ENCODE data around the gene NEUROG2. TPM values are rescaled to one million over a fixed set of nuclear protein-coding genes. Genes with fewer than 3 reads are reported as not detected.
"Not testable (repeated sequence)": the region's sequence is repeated elsewhere in the genome, so short reads cannot be mapped to it uniquely, and the experiment has no call there.

Gene NEUROG2
- total RNA-seq, 2 experiments from 2014 or later = not detected

DNA sequence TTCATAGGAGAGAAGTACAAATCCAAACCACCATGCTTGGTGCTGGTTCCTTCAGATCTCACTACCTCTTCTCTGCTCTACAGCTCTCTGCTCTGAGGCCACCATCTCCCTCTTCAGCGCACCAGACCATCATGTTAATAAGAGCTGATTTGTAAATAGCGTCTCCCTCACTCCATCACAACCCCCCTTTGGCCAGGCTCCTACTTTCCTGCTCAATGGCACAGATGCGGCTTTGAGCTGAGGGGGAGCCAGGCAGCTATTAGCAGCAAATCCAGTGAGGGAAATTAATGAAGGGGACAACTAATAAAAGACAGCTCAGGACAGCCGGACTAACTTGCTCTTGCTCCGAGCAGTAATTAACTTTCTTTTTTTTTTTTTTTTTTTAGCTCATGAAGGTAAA, 13.1 kb downstream of the NEUROG2 start:
- no peaks in the 10 kb centered on the region for H3K36me3 Mint-ChIP-seq
- H3K27ac Mint-ChIP-seq = no peak overlapping the region
- DNase-seq (no peak), ATAC-seq (ENCODE audit: low read depth) (no peak)
- H3K4me3 Mint-ChIP-seq = no peak overlapping the region
- POLR2A ChIA-PET = no interaction called here
- peaks cover 56% of the 10 kb centered on the region for H3K27me3 Mint-ChIP-seq
- H3K9me3 Mint-ChIP-seq = no peaks in the 10 kb centered on the region
- H3K4me1 Mint-ChIP-seq = no peaks in the 10 kb centered on the region

DNA sequence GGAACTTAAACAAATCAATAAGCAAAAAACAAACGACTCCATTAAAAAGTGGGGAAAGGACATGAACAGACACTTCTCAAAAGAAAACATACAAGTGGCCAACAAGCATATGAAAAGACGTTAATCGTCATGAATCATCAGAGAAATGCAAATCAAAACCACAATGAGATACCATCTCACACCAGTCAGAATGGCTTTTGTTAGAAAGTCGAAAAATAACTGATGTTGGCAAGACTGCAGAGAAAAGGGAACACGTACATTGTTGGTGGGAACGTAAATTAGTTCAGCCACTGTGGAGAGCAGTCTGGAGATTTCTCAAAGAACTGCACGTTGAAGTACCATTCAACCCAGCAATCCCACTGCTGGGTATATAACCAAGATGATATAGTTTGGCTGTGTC, 23.7 kb downstream of the NEUROG2 start:
- H3K36me3 Mint-ChIP-seq = no peaks in the 10 kb centered on the region
- no peak overlapping the region for H3K27ac Mint-ChIP-seq
- ATAC-seq (ENCODE audit: low read depth) (no peak), DNase-seq (no peak)
- H3K4me1 Mint-ChIP-seq = no peaks in the 10 kb centered on the region
- peaks cover 11% of the 10 kb centered on the region for H3K27me3 Mint-ChIP-seq
- POLR2A ChIA-PET = no interaction called here
- peaks cover 10% of the 10 kb centered on the region for H3K9me3 Mint-ChIP-seq
- no peak overlapping the region for H3K4me3 Mint-ChIP-seq

DNA sequence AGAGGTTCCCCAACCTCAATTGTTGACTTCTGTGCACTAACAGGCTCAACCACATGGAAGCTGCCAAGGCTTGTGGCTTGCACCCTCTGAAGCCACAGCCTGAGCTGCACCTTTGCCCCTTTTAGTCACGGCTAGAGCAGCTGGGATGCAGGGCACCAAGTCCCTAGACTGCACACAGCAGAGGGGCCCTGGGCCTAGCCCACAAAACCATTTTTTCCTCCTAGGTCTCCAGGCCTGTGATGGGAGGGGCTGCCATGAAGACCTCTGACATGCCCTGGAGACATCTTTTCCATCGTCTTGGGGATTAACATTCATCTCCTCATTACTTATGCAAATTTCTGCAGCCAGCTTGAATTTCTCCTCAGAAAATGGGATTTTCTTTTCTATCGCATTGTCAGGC, 25.2 kb downstream of the NEUROG2 start:
- POLR2A ChIA-PET; DNase-seq; H3K4me1 Mint-ChIP-seq; H3K27ac Mint-ChIP-seq; H3K36me3 Mint-ChIP-seq; H3K9me3 Mint-ChIP-seq; ATAC-seq (ENCODE audit: low read depth); H3K4me3 Mint-ChIP-seq: not testable (repeated sequence)
- peaks cover 11% of the 10 kb centered on the region for H3K27me3 Mint-ChIP-seq

DNA sequence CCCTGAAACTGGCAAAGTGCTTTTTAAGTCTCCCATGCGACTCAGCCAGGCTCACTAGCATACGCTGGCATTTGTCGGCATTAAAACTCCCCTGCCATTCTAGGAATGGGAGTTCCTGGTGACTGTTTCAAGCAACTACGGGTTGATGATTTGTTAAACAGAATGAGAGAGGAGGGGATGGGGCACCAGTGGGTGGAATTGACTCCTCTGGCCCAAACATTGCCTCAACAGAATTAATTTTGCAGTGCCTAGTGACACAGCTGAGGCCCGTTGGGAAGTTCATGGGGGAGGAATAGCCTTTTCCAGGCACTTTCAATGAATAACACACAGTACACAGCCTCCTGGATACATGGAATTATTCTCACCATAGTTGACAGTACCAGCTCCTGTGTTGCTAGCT, 30.1 kb downstream of the NEUROG2 start:
- no peak overlapping the region for H3K27ac Mint-ChIP-seq
- POLR2A ChIA-PET = no interaction called here
- no peak for DNase-seq

DNA sequence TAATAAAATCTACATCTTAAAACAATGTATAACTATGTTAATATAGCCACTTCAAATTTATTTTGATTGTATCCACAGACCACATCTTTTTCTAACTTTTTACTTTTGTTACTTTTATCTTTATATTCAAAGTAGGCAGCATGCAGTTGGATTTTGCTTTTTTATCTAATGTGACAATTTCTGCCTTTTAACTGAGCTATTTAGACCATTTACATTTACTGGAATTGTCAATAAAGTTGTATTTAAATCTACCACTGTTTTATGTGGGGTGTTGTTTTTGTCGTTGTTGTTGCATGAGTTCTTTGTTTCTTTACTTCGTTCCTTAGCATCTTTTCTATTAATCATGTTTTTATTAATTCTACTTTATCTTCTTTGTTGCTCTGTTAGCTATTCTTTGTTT, 42.0 kb downstream of the NEUROG2 start:
- Mint-ChIP-seq H3K4me3 (no peak overlapping the region), H3K9me3 (peaks cover 1% of the 10 kb centered on the region), H3K4me1 (no peaks in the 10 kb centered on the region), H3K36me3 (no peaks in the 10 kb centered on the region), H3K27ac (no peak overlapping the region), H3K27me3 (peaks cover 11% of the 10 kb centered on the region)
- DNase-seq (no peak), ATAC-seq (ENCODE audit: low read depth) (no peak)
- POLR2A ChIA-PET = no interaction called here

More for the DNA sequence above, 30.1 kb downstream of the NEUROG2 start:
- H3K27me3 Mint-ChIP-seq = peaks cover 11% of the 10 kb centered on the region
- H3K36me3 Mint-ChIP-seq = no peaks in the 10 kb centered on the region
- no peak overlapping the region for H3K4me3 Mint-ChIP-seq
- H3K9me3 Mint-ChIP-seq = peaks cover 12% of the 10 kb centered on the region
- ATAC-seq (ENCODE audit: low read depth) = no peak
- H3K4me1 Mint-ChIP-seq = no peaks in the 10 kb centered on the region

DNA sequence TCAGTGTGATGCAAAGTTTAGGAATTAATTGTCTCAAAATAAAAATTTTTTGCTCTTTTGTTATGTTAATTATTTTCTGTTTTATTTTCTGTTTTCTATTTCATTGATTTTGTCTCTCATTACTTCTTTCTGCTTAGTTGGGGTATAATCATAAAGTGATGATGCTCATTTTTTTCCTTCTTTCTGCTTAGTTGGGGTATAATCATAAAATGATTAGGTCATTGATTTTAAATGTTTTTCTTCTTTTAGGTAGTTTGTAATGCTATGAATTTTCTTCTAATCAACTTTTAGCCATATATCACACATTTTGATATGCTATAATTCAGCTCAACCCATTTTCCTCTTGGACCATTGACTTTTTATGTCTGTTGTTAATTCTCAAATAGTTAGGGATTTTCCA, 43.7 kb downstream of the NEUROG2 start:
- Mint-ChIP-seq H3K36me3 (no peaks in the 10 kb centered on the region), H3K27ac (no peak overlapping the region), H3K27me3 (peaks cover 11% of the 10 kb centered on the region), H3K9me3 (peaks cover 1% of the 10 kb centered on the region), H3K4me3 (no peak overlapping the region), H3K4me1 (no peaks in the 10 kb centered on the region)
- DNase-seq = no peak
- ATAC-seq (ENCODE audit: low read depth) = no peak
- POLR2A ChIA-PET = no interaction called here

Other genes with a start within 250 kb of the NEUROG2 start
- 10 to 100 TPM; 33.3 to 37.9 TPM for gene TIFA, start 230.3 kb downstream of the NEUROG2 start, total RNA-seq
- 10 to 100 TPM; 20.9 to 26.0 TPM for gene ALPK1, start 218.8 kb downstream of the NEUROG2 start, total RNA-seq
- gene ZGRF1, start 120.7 kb upstream of the NEUROG2 start, total RNA-seq = 10 to 100 TPM; 43.2 to 43.9 TPM
- 10 to 100 TPM; 49.7 to 55.9 TPM for gene LARP7, start 121.0 kb upstream of the NEUROG2 start, total RNA-seq

Data from activated naive CD8-positive, alpha-beta T cell treated with anti-CD3 and anti-CD28 coated beads, Interleukin-2, amount 10 ng/mL, durations not matched to agents 7 days and 5 days (primary cell).